Measurements from ENCODE around the gene ADCY5.

GRCh38 chr3:123423806-123424205 is 25.1 kb downstream of the ADCY5 start:
- TF ChIP-seq SP1 (IDR thresholded peaks at IDR 0.05) (no peak), SUZ12 (IDR thresholded peaks at IDR 0.05) (no peak), FOXM1 (IDR thresholded peaks at IDR 0.05; ENCODE audit: borderline replicate concordance) (no peak), NFRKB (IDR thresholded peaks at IDR 0.05) (no peak), FOXA1 (IDR thresholded peaks at IDR 0.05) (no peak)

All from HEK293T (cell line).